Measurements from ENCODE around the gene B4GALT4.
A peak's percentile ranks its signal among the peaks of the same experiment; 100 is the strongest.

B4GALT4 gene

DNA sequence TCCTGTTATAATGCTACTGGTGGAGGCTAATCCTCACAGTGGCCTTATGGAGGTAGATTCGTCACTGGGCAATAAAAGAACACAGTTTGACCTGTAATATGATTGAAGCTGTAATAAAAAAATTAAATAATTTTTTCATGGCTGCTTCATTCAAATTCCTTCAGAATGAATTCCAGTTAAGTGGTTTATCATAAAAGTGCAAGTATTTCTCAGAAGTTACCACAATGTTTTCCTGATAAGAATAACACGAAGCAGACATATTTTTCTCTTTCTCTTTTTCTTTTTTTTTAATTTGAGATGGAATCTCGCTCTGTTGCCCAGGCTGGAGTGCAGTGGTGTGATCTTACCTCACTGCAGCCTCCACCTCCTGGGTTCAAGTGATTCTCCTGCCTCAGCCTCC is 15.6 kb downstream of the B4GALT4 start:
- TF ChIP-seq, protein P1, sequence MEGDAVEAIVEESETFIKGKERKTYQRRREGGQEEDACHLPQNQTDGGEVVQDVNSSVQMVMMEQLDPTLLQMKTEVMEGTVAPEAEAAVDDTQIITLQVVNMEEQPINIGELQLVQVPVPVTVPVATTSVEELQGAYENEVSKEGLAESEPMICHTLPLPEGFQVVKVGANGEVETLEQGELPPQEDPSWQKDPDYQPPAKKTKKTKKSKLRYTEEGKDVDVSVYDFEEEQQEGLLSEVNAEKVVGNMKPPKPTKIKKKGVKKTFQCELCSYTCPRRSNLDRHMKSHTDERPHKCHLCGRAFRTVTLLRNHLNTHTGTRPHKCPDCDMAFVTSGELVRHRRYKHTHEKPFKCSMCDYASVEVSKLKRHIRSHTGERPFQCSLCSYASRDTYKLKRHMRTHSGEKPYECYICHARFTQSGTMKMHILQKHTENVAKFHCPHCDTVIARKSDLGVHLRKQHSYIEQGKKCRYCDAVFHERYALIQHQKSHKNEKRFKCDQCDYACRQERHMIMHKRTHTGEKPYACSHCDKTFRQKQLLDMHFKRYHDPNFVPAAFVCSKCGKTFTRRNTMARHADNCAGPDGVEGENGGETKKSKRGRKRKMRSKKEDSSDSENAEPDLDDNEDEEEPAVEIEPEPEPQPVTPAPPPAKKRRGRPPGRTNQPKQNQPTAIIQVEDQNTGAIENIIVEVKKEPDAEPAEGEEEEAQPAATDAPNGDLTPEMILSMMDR (IDR thresholded peaks at IDR 0.05; ENCODE audit: low read depth, low read length) = no peak
- DNase-seq (ENCODE audit: extremely low read depth, low read depth) = no peak

DNA sequence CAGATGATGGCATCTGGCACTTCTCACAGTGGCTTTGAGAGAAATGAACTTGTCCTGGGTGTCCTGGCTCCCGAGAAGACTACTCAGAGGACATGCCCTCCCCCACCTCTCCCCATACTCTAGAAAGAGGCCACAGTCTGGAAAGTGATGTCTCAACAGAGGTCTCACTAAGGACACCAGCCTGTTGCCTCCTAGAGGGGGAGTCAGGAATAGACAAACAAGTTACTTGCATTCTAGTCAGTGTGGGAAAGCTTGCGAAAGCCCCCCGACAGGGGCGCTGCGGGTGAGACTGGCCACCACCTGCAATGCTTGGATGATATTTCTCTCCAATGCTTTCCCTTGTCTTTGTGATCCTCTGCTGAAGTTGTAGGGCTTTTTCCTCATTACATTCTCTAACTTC is 17.2 kb downstream of the B4GALT4 start:
- TF ChIP-seq, protein P1 (IDR thresholded peaks at IDR 0.05; ENCODE audit: low read depth, low read length) = no peak

DNA sequence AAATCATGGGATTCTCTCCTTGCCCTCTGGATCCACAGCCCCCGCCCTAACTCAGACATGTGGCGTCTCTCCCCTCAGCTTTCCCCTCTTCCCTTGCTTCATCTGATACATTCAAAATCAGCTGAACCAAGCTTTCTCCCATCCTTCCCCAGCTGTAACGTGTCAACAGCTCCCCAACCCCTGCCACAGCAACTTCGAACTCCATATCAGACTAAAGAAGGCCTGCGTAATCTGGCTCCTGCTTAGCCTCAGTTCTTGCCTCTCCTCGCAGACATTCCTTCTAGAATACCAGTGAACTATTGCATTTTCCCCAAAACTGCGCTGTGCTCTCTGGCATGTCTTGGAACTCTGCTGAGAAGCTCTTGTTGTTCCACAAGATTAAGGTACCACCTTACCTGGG is 18.3 kb downstream of the B4GALT4 start:
- TF ChIP-seq, protein P1 (IDR thresholded peaks at IDR 0.05; ENCODE audit: low read depth, low read length) = no peak

More for the DNA sequence above, 17.2 kb downstream of the B4GALT4 start:
- no peak for DNase-seq (ENCODE audit: extremely low read depth, low read depth)

DNA sequence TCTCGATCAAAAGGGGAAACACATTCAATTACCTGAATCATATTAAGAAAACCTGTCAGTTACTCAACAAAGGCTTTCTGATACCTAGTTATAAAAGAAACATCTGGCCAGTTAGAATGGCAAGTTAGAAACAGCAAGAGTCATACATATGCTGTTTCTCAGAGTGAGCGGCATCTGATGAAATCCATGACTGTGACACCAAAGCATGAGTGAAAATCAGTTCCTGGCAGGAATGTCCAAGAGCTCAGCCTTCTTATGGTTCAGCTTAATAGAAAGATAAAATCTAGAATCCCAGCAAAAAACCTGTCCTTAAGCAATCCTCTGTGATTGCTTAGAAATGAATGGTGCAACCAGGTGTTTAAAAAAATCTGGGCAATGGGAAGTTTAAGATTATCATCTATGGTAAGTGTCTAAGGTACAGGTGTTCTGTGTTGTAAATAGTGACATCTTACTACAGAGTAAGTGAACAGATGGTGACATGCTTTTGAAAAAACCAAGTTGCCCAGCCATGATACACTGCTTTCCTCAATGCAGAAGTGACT is 18.8 kb downstream of the B4GALT4 start:
- TF ChIP-seq, protein P1 (IDR thresholded peaks at IDR 0.05; ENCODE audit: low read depth, low read length) = no peak
- peak; percentile 20 for DNase-seq (ENCODE audit: extremely low read depth, low read depth)

More for the DNA sequence above, 18.3 kb downstream of the B4GALT4 start:
- no peak for DNase-seq (ENCODE audit: extremely low read depth, low read depth)

DNA sequence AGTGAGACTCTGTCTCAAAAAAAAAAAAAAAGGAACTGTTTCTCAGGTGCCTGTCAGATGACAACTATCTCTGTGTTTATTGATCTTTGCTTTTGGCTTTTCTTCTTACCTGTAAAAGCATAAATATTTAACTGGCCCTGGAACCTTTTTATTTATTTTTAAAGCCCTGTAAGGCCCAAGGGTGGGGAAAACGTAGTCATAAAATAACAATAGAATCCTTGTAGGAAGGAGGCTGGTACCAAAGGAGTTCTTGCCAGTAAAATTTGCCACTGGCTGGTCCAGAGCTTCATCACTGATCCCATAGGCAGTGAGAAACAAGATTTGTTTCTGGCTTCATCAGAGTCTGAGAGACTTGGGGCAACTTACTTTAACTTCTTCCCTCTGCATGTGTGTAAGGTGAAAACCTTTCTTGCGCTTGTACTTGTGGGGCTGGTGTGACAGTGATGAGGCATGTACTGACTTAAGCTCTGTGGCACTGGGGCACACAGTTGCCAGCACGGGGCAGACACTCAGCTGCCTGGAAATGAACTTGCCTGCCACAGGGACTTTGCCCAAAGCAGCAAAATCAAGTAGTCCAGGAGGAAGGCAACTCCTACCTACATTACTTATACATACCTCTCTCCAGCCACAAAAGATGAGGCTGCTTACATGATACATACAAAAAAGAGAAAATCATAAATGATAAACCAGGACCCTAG is 19.6 kb downstream of the B4GALT4 start:
- TF ChIP-seq, protein P1 (IDR thresholded peaks at IDR 0.05; ENCODE audit: low read depth, low read length) = no peak
- no peak for DNase-seq (ENCODE audit: extremely low read depth, low read depth)

DNA sequence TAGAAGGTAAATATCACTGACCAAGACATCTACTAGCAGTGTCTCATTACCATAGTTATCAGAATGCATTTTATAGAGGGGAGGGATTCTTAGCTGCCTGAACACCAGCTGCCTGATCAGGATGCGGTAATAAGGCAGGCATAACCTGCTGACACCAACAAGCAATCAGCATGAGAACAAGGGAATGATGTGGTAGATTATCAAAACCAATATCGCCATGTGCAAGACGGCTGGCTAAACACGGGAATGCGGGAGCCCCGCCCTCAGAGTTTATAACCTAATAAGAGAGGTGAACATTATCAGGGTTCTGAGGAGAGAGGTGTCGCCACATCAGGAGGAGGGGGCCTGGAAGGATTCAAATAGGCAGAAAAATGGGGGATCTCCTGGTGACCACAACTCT is 20.5 kb downstream of the B4GALT4 start:
- TF ChIP-seq, protein P1 (IDR thresholded peaks at IDR 0.05; ENCODE audit: low read depth, low read length) = no peak
- DNase-seq (ENCODE audit: extremely low read depth, low read depth) = no peak

DNA sequence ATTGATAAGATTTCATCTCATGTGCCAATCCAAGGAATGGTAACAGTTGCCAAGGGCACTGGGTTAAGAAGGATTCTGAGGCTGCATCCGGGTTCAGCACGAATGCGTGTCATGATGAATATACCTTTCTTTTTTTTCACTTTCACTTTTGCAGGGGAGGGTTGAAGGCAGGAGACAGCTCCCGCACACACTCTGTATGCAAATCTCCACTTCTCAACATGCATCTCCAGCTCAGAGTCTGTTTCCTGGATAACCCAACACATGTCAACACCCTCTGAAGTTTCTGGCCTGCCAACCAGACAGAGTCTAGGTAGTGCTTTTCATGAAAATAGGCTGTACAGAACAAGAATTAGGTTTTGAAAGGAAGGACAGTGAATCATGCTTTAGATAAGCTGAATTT is 21.6 kb downstream of the B4GALT4 start:
- no peak for DNase-seq (ENCODE audit: extremely low read depth, low read depth)
- TF ChIP-seq, protein P1 (IDR thresholded peaks at IDR 0.05; ENCODE audit: low read depth, low read length) = no peak
